ENCODE results near the gene RAC3. TPM values are rescaled to one million over a fixed set of nuclear protein-coding genes. Genes with fewer than 3 reads are reported as not detected.

The RAC3 gene
- total RNA-seq, 4 donors from 2014 or later, result 2.4 to 14.7 (median 5.4) TPM

GRCh38 chr17:82016875-82017459 is 14.5 kb upstream of the RAC3 start:
- Histone ChIP-seq H3K27me3 (no peaks in the 10 kb centered on the region), H3K4me1 (peaks cover 0 to 30% (median 10%) of the 10 kb centered on the region in 4 donors), H3K4me3 (no peak overlapping the region), H3K27ac (no peak overlapping the region), H3K9me3 (no peaks in the 10 kb centered on the region), H3K36me3 (peaks cover 0 to 57% (median 0%) of the 10 kb centered on the region in 3 donors)
- no peak for TF ChIP-seq POLR2A (IDR thresholded peaks at IDR 0.05)
- TF ChIP-seq EP300 (IDR thresholded peaks at IDR 0.05), result no peak
- no peak for TF ChIP-seq CTCF (IDR thresholded peaks at IDR 0.05)
- 76 to 83% methylated on average over 13 to 22 of the region's 24 CpGs for WGBS, 2 donors
- no peak for DNase-seq (ENCODE audit: low spot score in 2 of 2)

DNA sequence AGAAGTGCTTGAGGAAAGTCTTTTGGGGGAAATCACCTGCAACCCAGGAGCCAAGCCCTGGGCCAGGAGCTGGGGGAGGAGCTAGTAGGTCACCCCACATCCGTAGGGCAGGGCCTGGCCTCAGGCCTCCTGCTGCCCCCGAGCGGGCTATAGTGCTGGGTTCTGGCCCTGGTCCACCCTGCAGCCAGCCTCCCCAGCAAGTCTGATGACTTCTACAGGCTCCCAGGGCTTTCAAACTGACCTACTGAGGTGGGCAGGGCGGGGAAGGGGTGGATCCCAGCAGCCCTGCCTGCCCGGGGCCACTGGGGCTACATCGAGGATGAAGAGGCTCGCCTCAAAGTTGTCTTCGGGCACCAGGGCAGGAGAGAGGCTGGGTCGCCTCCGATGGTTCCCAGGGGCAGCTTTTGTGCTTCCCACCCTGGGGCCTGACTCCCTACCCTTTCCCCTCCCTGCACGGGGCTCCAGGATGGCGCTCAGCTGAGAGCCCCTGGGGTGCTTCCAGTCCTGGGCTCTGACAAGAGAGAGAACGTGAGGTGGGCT is 13.8 kb upstream of the RAC3 start:
- no peak for DNase-seq (ENCODE audit: low spot score in 2 of 2)
- H3K4me1 ChIP-seq, result peaks cover 0 to 34% (median 14%) of the 10 kb centered on the region in 4 donors
- no peaks in the 10 kb centered on the region for H3K27me3 ChIP-seq
- peaks cover 0 to 49% (median 0%) of the 10 kb centered on the region in 3 donors for H3K36me3 ChIP-seq
- no peak overlapping the region for H3K27ac ChIP-seq
- TF ChIP-seq CTCF (IDR thresholded peaks at IDR 0.05) (no peak), EP300 (IDR thresholded peaks at IDR 0.05) (no peak), POLR2A (IDR thresholded peaks at IDR 0.05) (no peak)
- H3K4me3 ChIP-seq, result no peak overlapping the region
- WGBS, 2 donors, result 71 to 80% methylated on average over 13 of the region's 13 CpGs
- no peaks in the 10 kb centered on the region for H3K9me3 ChIP-seq

- no peaks in the 10 kb centered on the region for H3K27me3 ChIP-seq
- no peaks in the 10 kb centered on the region for H3K9me3 ChIP-seq
- no peak for TF ChIP-seq EP300 (IDR thresholded peaks at IDR 0.05)
- TF ChIP-seq POLR2A (IDR thresholded peaks at IDR 0.05), result no peak
- no peak for TF ChIP-seq CTCF (IDR thresholded peaks at IDR 0.05)
- no peak overlapping the region for H3K4me3 ChIP-seq
- DNase-seq (ENCODE audit: low spot score in 2 of 2), result no peak
- no peak overlapping the region for H3K27ac ChIP-seq
- 69 to 81% methylated on average over 15 to 19 of the region's 19 CpGs for WGBS, 2 donors
- H3K36me3 ChIP-seq, result peaks cover 0 to 45% (median 0%) of the 10 kb centered on the region in 3 donors
- H3K4me1 ChIP-seq, result peaks cover 0 to 34% (median 14%) of the 10 kb centered on the region in 4 donors
These were observed 13.1 kb upstream of the RAC3 start for GRCh38 chr17:82018152-82018988.

DNA sequence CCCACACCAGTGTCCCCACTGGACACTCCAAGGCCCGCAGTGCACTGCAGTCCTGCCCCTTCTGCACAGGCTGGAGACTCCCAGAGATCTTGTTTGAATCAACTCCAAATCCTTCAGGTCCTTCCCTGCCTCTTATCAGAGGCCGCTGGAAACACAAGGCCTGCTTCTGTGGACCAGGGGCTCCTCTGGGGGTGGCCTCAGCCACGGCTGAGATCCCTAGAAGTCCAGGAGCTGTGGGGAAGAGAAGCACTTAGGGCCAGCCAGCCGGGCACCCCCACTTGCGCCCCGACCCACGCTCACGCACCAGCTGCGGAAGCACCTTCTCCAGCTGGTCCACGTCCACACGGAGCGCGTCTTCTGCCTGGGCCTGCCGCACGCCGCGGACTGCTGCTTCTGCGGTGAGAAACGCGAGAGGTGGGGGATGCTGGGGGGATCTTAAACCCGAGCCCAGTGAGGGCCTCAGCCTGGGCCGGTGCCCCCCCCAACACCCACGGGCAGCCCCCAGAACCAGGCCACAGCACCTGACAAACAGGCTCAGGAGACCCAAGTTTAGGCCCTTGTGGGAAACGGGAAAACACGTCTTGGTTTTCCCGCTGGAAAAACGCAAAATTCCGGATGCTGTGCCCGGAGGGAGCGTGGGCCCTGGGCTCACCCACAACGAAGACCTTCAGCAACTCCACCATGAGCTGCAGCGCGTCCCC is 12.3 kb upstream of the RAC3 start:
- H3K27ac ChIP-seq, result no peak overlapping the region
- H3K36me3 ChIP-seq, result peaks cover 0 to 37% (median 0%) of the 10 kb centered on the region in 3 donors
- WGBS, 2 donors, result 85 to 87% methylated on average over 32 to 33 of the region's 33 CpGs
- DNase-seq (ENCODE audit: low spot score in 2 of 2), result no peak
- no peaks in the 10 kb centered on the region for H3K9me3 ChIP-seq
- H3K4me1 ChIP-seq, result peaks cover 0 to 42% (median 19%) of the 10 kb centered on the region in 4 donors
- H3K27me3 ChIP-seq, result no peaks in the 10 kb centered on the region
- TF ChIP-seq CTCF (IDR thresholded peaks at IDR 0.05), result no peak
- TF ChIP-seq EP300 (IDR thresholded peaks at IDR 0.05), result no peak
- TF ChIP-seq POLR2A (IDR thresholded peaks at IDR 0.05), result no peak
- H3K4me3 ChIP-seq, result no peak overlapping the region

Data from tibial nerve (tissue), 4 donors.